ENCODE results near the gene ZNF71. TPM values are rescaled to one million over a fixed set of nuclear protein-coding genes. Genes with fewer than 3 reads are reported as not detected.
A peak's percentile ranks its signal among the peaks of the same experiment; 100 is the strongest.

The ZNF71 gene
- polyA plus RNA-seq, 3 donors, result 2.6 to 4.0 (median 4.0) TPM

GRCh38 chr19:56573914-56574313, 21.2 kb upstream of the ZNF71 start:
- H3K27me3 ChIP-seq (ENCODE audit: control insufficient read depth in 2 of 2, insufficient read depth in 2 of 2, low read length in 2 of 2), result no peaks in the 10 kb centered on the region
- H3K9me3 Mint-ChIP-seq, result peaks cover 47 to 94% (median 83%) of the 10 kb centered on the region in 7 donors
- peaks cover 51 to 95% of the 10 kb centered on the region in 2 donors for H3K9me3 ChIP-seq (replicated peaks in 1 of 2; ENCODE audit: control insufficient read depth in 1 of 2, insufficient read depth in 1 of 2, low read length in 2 of 2)
- no peaks in the 10 kb centered on the region for H3K79me2 ChIP-seq (ENCODE audit: insufficient read depth, low read length)
- no peak for DNase-seq
- H2AFZ ChIP-seq (ENCODE audit: insufficient read depth, low read depth, low read length, poor library complexity, severe bottlenecking), result no peak overlapping the region
- no peaks in the 10 kb centered on the region for H4K20me1 ChIP-seq (ENCODE audit: insufficient read depth, low read length)
- no peaks in the 10 kb centered on the region for H3K4me1 Mint-ChIP-seq
- intact Hi-C loops (cut with micrococcal nuclease), result no loop called here
- no peak overlapping the region for H3K27ac ChIP-seq (ENCODE audit: low read depth in 1 of 2, low read length in 2 of 2)
- no peak overlapping the region for H3K4me3 ChIP-seq (replicated peaks in 1 of 3; ENCODE audit: low read depth in 2 of 3, low read length in 3 of 3)
- WGBS (ENCODE audit: insufficient coverage), result no CpG with 5 or more reads among the region's 3 CpGs
- H3K27ac Mint-ChIP-seq, result no peak overlapping the region
- no peaks in the 10 kb centered on the region for H3K4me1 ChIP-seq (ENCODE audit: control insufficient read depth in 1 of 2, insufficient read depth in 2 of 2, low read length in 2 of 2)
- no peak overlapping the region for H3K4me3 Mint-ChIP-seq
- TF ChIP-seq CTCF (IDR thresholded peaks at IDR 0.05), result no peak
- peaks cover 38 to 56% of the 10 kb centered on the region in 2 donors for H3K36me3 Mint-ChIP-seq
- peaks cover 2 to 80% of the 10 kb centered on the region in 2 donors for H3K36me3 ChIP-seq (replicated peaks in 1 of 2; ENCODE audit: control insufficient read depth in 1 of 2, insufficient read depth in 2 of 2, low read length in 2 of 2)
- H3K4me2 ChIP-seq (replicated peaks; ENCODE audit: extremely low read depth, low read length, poor library complexity, severe bottlenecking), result no peak overlapping the region
- no peak overlapping the region for H3K9ac ChIP-seq (ENCODE audit: insufficient read depth, low read length, poor library complexity, severe bottlenecking)
- no peaks in the 10 kb centered on the region for H3K27me3 Mint-ChIP-seq (ENCODE audit: low read depth in 3 of 3)

GRCh38 chr19:56577719-56578602, 17.1 kb upstream of the ZNF71 start:
- Histone ChIP-seq H3K36me3 (replicated peaks in 1 of 2; ENCODE audit: control insufficient read depth in 1 of 2, insufficient read depth in 2 of 2, low read length in 2 of 2) (peaks cover 0 to 43% of the 10 kb centered on the region in 2 donors), H3K4me3 (replicated peaks in 1 of 3; ENCODE audit: low read depth in 2 of 3, low read length in 3 of 3) (peak overlapping the region in 1 of 3 experiments; percentile 38), H3K9ac (ENCODE audit: insufficient read depth, low read length, poor library complexity, severe bottlenecking) (no peak overlapping the region), H3K4me1 (ENCODE audit: control insufficient read depth in 1 of 2, insufficient read depth in 2 of 2, low read length in 2 of 2) (no peaks in the 10 kb centered on the region), H2AFZ (ENCODE audit: insufficient read depth, low read depth, low read length, poor library complexity, severe bottlenecking) (no peak overlapping the region), H3K79me2 (ENCODE audit: insufficient read depth, low read length) (no peaks in the 10 kb centered on the region), H3K27me3 (ENCODE audit: control insufficient read depth in 2 of 2, insufficient read depth in 2 of 2, low read length in 2 of 2) (no peaks in the 10 kb centered on the region), H3K27ac (ENCODE audit: low read depth in 1 of 2, low read length in 2 of 2) (no peak overlapping the region), H3K9me3 (replicated peaks in 1 of 2; ENCODE audit: control insufficient read depth in 1 of 2, insufficient read depth in 1 of 2, low read length in 2 of 2) (peaks cover 37 to 100% of the 10 kb centered on the region in 2 donors), H4K20me1 (ENCODE audit: insufficient read depth, low read length) (no peaks in the 10 kb centered on the region), H3K4me2 (replicated peaks; ENCODE audit: extremely low read depth, low read length, poor library complexity, severe bottlenecking) (no peak overlapping the region)
- Mint-ChIP-seq H3K27me3 (ENCODE audit: low read depth in 3 of 3) (peaks cover 0 to 2% (median 0%) of the 10 kb centered on the region in 3 donors), H3K4me1 (no peaks in the 10 kb centered on the region), H3K27ac (no peak overlapping the region), H3K4me3 (no peak overlapping the region), H3K9me3 (peaks cover 45 to 90% (median 76%) of the 10 kb centered on the region in 7 donors), H3K36me3 (peaks cover 17 to 31% of the 10 kb centered on the region in 2 donors)
- DNase-seq, result no peak
- WGBS (ENCODE audit: insufficient coverage), result 92% methylated on average over 5 of the region's 11 CpGs
- intact Hi-C loops (cut with micrococcal nuclease), result no loop called here
- no peak for TF ChIP-seq CTCF (IDR thresholded peaks at IDR 0.05)

Measured in CD14-positive monocyte (primary cell).